ENCODE measurements around the gene ROBO3. TPM values are rescaled to one million over a fixed set of nuclear protein-coding genes. Genes with fewer than 3 reads are reported as not detected.

Gene ROBO3
- total RNA-seq, 1 donor from 2014 or later = 27.4 TPM

DNA sequence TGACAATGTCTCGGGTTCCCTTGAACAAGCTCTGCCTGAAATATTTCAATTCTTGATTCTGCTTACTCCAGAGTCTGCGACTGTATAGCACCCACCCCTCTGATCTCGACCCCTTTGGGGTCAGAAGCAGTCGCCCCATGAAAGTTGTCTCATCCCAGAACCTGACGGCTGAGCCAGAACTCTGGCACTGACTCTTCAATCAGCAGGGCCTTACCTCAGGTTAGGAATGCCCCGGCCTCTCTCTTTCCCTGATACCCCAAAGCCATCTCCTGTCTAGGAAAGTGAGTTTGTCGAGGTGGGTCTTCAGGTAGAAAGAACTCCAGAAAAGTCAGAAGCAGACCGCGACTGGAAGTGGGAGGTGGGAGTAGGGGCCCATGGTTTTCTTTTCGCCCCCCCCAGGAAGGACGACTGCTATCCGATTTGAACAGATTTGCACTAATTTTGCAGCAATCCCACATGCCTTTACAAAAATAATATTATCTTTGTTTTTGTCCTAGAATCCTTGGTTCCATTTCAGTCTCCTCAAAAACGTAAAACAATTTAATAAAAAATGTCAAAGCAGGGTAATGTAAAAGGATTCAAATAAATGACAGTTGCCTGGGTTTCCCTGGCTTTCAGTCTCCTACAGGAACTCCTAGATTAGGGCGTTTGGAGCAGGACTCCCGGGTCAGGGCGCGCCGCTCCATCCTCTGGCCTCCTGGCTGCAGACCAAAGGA, 898 bp upstream of the ROBO3 start:
- peak; percentile 44 for DNase-seq (ENCODE audit: extremely low spot score, unreplicated experiment)
- H3K4me1 Mint-ChIP-seq (ENCODE audit: unreplicated experiment) = peaks cover 24% of the 10 kb centered on the region
- peaks cover 99% of the 10 kb centered on the region for H3K27me3 Mint-ChIP-seq
- no peaks in the 10 kb centered on the region for H3K36me3 Mint-ChIP-seq
- peak overlapping the region; percentile 49 for H3K4me3 Mint-ChIP-seq
- TF ChIP-seq, protein P1, sequence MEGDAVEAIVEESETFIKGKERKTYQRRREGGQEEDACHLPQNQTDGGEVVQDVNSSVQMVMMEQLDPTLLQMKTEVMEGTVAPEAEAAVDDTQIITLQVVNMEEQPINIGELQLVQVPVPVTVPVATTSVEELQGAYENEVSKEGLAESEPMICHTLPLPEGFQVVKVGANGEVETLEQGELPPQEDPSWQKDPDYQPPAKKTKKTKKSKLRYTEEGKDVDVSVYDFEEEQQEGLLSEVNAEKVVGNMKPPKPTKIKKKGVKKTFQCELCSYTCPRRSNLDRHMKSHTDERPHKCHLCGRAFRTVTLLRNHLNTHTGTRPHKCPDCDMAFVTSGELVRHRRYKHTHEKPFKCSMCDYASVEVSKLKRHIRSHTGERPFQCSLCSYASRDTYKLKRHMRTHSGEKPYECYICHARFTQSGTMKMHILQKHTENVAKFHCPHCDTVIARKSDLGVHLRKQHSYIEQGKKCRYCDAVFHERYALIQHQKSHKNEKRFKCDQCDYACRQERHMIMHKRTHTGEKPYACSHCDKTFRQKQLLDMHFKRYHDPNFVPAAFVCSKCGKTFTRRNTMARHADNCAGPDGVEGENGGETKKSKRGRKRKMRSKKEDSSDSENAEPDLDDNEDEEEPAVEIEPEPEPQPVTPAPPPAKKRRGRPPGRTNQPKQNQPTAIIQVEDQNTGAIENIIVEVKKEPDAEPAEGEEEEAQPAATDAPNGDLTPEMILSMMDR (conservative IDR thresholded peaks at IDR 0.05) = no peak
- H3K27ac Mint-ChIP-seq = no peak overlapping the region
- no peaks in the 10 kb centered on the region for H3K9me3 Mint-ChIP-seq

DNA sequence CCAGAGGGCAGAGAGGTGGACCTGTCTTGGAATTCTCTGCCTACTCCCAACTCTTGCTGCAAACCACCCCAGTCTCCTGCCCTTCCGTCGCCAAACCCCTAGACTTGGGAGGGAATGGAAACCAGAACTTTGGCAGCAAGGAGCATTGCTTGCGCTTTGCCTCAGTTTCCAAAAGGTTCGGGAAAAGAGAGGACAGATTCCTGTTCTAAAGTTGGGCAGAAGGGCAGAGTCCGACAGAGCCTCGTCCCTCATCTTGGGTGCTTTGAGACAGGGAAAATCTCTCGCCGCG, 396 bp upstream of the ROBO3 start:
- peak; percentile 52 for DNase-seq (ENCODE audit: extremely low spot score, unreplicated experiment)
- peaks cover 24% of the 10 kb centered on the region for H3K4me1 Mint-ChIP-seq (ENCODE audit: unreplicated experiment)
- no peak overlapping the region for H3K27ac Mint-ChIP-seq
- H3K9me3 Mint-ChIP-seq = no peaks in the 10 kb centered on the region
- peak overlapping the region; percentile 49 for H3K4me3 Mint-ChIP-seq
- TF ChIP-seq, protein P1 (conservative IDR thresholded peaks at IDR 0.05) = no peak
- peaks cover 99% of the 10 kb centered on the region for H3K27me3 Mint-ChIP-seq
- peaks cover 2% of the 10 kb centered on the region for H3K36me3 Mint-ChIP-seq

DNA sequence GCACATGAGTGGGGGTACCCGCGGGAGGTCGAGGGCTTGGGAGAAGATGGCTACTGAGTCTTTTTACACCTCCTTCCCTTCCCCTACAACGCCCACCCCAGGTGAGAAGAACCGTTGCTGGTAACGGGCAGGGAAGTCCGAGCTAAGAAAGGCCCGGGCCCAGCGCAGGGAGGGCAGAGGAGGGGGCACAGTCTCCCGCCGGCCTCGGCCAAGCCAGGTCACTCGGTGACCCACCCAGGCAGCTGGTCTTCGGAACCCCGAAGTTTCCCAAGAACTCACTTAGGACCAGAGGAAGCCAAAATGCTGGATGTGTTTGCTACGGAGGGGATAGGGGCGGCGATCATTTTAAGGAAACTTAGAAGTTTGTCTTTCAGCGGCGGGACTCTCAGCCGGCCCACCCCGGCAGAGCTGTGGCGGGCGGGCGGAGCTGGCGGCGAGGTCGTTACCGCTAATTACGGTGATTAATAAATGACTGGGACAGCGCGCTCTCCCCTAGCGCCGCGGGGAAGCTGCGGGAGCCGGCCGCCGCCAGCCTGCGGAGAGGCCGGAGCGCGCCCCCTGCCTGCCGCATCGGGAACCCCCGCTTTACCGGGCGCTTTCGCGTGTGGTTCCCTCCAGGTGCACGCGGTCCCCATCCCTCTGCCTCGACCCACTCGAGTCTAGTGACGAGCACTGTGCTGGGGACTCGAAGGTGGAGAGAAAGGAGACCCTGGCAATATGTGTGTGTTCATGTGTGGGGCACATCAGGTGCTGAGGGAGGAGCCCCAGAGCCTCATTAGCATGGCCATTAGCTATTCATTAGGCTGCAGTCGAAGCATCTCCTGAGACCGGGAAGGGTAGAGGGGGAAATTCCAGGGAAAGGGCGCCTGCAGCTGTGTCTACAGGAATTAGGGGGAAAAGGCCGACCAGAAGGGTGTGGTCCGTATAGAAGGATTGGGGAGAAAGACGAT, 945 bp downstream of the ROBO3 start:
- H3K27ac Mint-ChIP-seq = no peak overlapping the region
- H3K4me1 Mint-ChIP-seq (ENCODE audit: unreplicated experiment) = peaks cover 24% of the 10 kb centered on the region
- no peak for DNase-seq (ENCODE audit: extremely low spot score, unreplicated experiment)
- H3K27me3 Mint-ChIP-seq = peaks cover 99% of the 10 kb centered on the region
- peaks cover 3% of the 10 kb centered on the region for H3K36me3 Mint-ChIP-seq
- peak overlapping the region; percentile 76 for H3K4me3 Mint-ChIP-seq
- TF ChIP-seq, protein P1 (conservative IDR thresholded peaks at IDR 0.05) = peak; percentile 93
- H3K9me3 Mint-ChIP-seq = no peaks in the 10 kb centered on the region

DNA sequence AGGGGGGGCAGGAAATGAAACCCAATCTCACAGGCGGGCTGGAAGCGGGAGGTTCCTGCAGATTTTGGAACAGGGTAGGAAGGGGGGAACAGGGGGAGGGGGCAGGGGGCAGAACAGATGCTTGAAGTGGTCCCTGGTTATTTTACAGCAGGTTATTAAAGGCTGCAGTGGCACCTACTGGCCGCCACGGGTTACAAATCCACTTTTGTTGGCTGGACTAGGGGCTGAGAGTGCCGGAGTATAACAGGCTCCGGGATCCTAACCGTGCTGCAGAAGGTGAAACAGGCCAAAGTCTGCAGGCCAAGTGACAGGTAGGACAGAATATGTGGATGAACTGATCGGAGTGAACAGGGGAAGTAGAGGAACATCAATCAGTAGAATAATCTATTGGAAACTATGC, 2.5 kb downstream of the ROBO3 start:
- TF ChIP-seq, protein P1 (conservative IDR thresholded peaks at IDR 0.05) = peak; percentile 72
- H3K27me3 Mint-ChIP-seq = peaks cover 99% of the 10 kb centered on the region
- H3K4me3 Mint-ChIP-seq = peak overlapping the region; percentile 48
- H3K36me3 Mint-ChIP-seq = peaks cover 3% of the 10 kb centered on the region
- H3K4me1 Mint-ChIP-seq (ENCODE audit: unreplicated experiment) = peaks cover 19% of the 10 kb centered on the region
- H3K27ac Mint-ChIP-seq = no peak overlapping the region
- no peak for DNase-seq (ENCODE audit: extremely low spot score, unreplicated experiment)
- H3K9me3 Mint-ChIP-seq = no peaks in the 10 kb centered on the region

DNA sequence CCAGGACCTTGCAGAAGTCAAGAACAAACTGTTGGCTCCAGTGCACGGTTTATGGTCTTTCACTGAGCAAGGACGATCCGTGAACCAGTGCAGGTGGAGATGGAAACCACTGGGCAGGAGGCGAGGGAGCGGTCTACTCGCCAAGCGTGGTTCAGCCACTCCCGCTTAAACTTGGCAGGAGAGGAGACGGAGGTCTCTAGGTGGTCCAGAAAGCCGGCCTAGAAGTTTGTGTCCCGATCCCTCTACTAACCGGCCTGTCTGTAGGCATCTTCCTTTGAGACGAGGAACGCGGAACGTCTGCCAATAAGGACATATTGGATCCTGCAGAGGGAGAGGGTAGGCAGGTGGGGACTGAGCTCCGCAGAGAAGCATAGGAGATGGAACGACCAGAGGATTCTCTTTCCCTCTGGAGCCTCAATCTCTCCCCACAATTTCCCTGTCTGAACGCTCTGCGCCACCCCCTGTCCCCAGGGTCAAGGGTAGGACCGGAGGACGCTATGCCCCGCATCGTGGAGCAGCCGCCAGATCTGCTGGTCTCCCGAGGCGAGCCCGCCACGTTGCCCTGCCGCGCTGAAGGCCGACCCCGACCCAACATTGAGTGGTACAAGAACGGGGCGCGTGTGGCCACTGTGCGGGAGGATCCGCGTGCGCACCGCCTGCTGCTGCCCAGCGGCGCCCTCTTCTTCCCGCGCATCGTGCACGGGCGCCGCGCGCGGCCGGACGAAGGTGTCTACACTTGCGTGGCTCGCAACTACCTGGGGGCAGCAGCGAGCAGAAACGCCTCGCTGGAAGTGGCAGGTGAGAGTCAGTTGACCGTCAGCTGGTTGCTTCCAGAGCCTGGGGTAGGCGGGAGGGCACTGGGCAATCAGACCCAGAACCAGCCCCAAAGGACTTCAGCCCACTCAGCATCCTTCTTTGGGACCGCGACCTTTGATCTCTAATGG, 3.4 kb downstream of the ROBO3 start:
- TF ChIP-seq, protein P1 (conservative IDR thresholded peaks at IDR 0.05) = no peak
- Mint-ChIP-seq H3K27ac (no peak overlapping the region), H3K27me3 (peaks cover 99% of the 10 kb centered on the region), H3K9me3 (no peaks in the 10 kb centered on the region), H3K36me3 (peaks cover 3% of the 10 kb centered on the region), H3K4me3 (no peak overlapping the region), H3K4me1 (ENCODE audit: unreplicated experiment) (peaks cover 12% of the 10 kb centered on the region)
- DNase-seq (ENCODE audit: extremely low spot score, unreplicated experiment) = no peak

Data from type B pancreatic cell (in vitro differentiated cells).